ENCODE results near the gene JUP. TPM values are rescaled to one million over a fixed set of nuclear protein-coding genes. Genes with fewer than 3 reads are reported as not detected.
"Not testable (repeated sequence)": the region's sequence is repeated elsewhere in the genome, so short reads cannot be mapped to it uniquely, and the experiment has no call there.

The JUP gene
- total and polyA plus RNA-seq, 2 of the 13 experiments (the other 11 are each of a cell fraction or from before 2014, with no cell fraction given): 12.1 to 20.6 TPM

GRCh38 chr17:41777157-41777573 is 9.3 kb downstream of the JUP start (continued):
- TF ChIP-seq ARID4A (CRISPR knock-in tag; IDR thresholded peaks at IDR 0.05; ENCODE audit: borderline replicate concordance): 0 out of 2 replicates have a peak, but pooled peaks have one; percentile 24
- TF ChIP-seq MYC (CRISPR knock-in tag; IDR thresholded peaks at IDR 0.05; ENCODE audit: borderline replicate concordance): peak; percentile 70; the same call in 1 of the 2 replicates
- TF ChIP-seq MZF1 (CRISPR knock-in tag; IDR thresholded peaks at IDR 0.05; ENCODE audit: borderline replicate concordance): 0 out of 2 replicates have a peak, but pooled peaks have one; percentile 31
- TF ChIP-seq ZBTB38 (CRISPR knock-in tag; IDR thresholded peaks at IDR 0.05): peak; percentile 68
- TF ChIP-seq STAT5B (CRISPR knock-in tag; IDR thresholded peaks at IDR 0.05): no peak

- H3K79me2 ChIP-seq (ENCODE audit: insufficient read depth, low read length); H2AFZ ChIP-seq (ENCODE audit: low read length); H3K4me3 ChIP-seq (replicated peaks in 1 of 3; ENCODE audit: insufficient read depth in 1 of 3, low read depth in 2 of 3, low read length in 3 of 3); intact Hi-C loops (cut with micrococcal nuclease; ENCODE audit: unreplicated experiment); H4K20me1 ChIP-seq (ENCODE audit: insufficient read depth, low read length); ATAC-seq; in situ Hi-C loops (cut with HindIII; ENCODE audit: extremely low pct_ligation_motif_present, low pct_unique_long_range_greater_than_20kb); BruUV-seq (replicated peaks); H3K9ac ChIP-seq (ENCODE audit: insufficient read depth, low read depth, low read length); H3K9me3 ChIP-seq (ENCODE audit: low read length); H3K36me3 ChIP-seq (replicated peaks in 1 of 2; ENCODE audit: control insufficient read depth in 1 of 2, insufficient read depth in 2 of 2, low read length in 2 of 2); H3K4me2 ChIP-seq (ENCODE audit: low read depth, low read length); DNase-seq (ENCODE audit: low spot score); H3K27me3 ChIP-seq (ENCODE audit: control insufficient read depth in 1 of 2, insufficient read depth in 2 of 2, low read length in 2 of 2); FAIRE-seq: not testable (repeated sequence)
- POLR2A ChIA-PET: interaction anchor here (1.2 to 3.6 kb wide), 10 partner anchors 10 to 183 kb away, joined by 3 to 95 read pairs (median 16); partner anchors contain the start of genes EIF1, FKBP10, JUP and P3H4
- 95% methylated on average over 14 of the region's 14 CpGs for WGBS (ENCODE audit: low lambda C conversion rate)
- Histone ChIP-seq H3K4me1 (ENCODE audit: insufficient read depth, low read length) (peaks cover 61% of the 10 kb centered on the region), H3K27ac (ENCODE audit: extremely low read length, insufficient read depth, low read length) (peak overlapping the region; percentile 75)
- CTCF ChIA-PET (ENCODE audit: low intra/inter-chr PET ratio, low total read pairs): interaction anchor here (1.2 kb wide), 1 partner anchor 25 kb away, joined by 5 read pairs; no protein-coding TSS in a partner anchor
Observed at GRCh38 chr17:41776262-41776900, 10.1 kb downstream of the JUP start.
